ENCODE results near the gene SPSB1. TPM values are rescaled to one million over a fixed set of nuclear protein-coding genes. Genes with fewer than 3 reads are reported as not detected.

Gene SPSB1
- total RNA-seq, 3 donors from 2014 or later (not counting 1 experiment from before 2014, with no cell fraction given): 0.82 to 3.0 (median 1.5) TPM

GRCh38 chr1:9332513-9333143, 39.9 kb downstream of the SPSB1 start:
- H3K27ac Mint-ChIP-seq: peak overlapping the region in 1 of 2 donors; percentile 36
- H3K36me3 ChIP-seq (ENCODE audit: control insufficient read depth, insufficient read depth, low read length): no peaks in the 10 kb centered on the region
- H3K4me3 Mint-ChIP-seq: peak overlapping the region; percentile 38
- DNase-seq (no peak), ATAC-seq (peak in 2 of 3 donors; percentile 38 to 67)
- H3K4me1 ChIP-seq (ENCODE audit: control insufficient read depth, insufficient read depth, low read length): peaks cover 18% of the 10 kb centered on the region
- peaks cover 18 to 25% of the 10 kb centered on the region in 2 donors for H3K4me1 Mint-ChIP-seq
- TF ChIP-seq, protein P1, sequence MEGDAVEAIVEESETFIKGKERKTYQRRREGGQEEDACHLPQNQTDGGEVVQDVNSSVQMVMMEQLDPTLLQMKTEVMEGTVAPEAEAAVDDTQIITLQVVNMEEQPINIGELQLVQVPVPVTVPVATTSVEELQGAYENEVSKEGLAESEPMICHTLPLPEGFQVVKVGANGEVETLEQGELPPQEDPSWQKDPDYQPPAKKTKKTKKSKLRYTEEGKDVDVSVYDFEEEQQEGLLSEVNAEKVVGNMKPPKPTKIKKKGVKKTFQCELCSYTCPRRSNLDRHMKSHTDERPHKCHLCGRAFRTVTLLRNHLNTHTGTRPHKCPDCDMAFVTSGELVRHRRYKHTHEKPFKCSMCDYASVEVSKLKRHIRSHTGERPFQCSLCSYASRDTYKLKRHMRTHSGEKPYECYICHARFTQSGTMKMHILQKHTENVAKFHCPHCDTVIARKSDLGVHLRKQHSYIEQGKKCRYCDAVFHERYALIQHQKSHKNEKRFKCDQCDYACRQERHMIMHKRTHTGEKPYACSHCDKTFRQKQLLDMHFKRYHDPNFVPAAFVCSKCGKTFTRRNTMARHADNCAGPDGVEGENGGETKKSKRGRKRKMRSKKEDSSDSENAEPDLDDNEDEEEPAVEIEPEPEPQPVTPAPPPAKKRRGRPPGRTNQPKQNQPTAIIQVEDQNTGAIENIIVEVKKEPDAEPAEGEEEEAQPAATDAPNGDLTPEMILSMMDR (IDR thresholded peaks at IDR 0.05): no peak
- WGBS (ENCODE audit: insufficient coverage): 43% methylated on average over 12 of the region's 12 CpGs
- H3K27me3 ChIP-seq (ENCODE audit: control insufficient read depth, insufficient read depth, low read length): no peaks in the 10 kb centered on the region
- H3K27me3 Mint-ChIP-seq (ENCODE audit: low read depth in 2 of 2): peaks cover 4 to 9% of the 10 kb centered on the region in 2 donors
- H3K9me3 ChIP-seq (ENCODE audit: control insufficient read depth, insufficient read depth, low read length): no peaks in the 10 kb centered on the region
- H3K27ac ChIP-seq (ENCODE audit: low read length): no peak overlapping the region
- H3K36me3 Mint-ChIP-seq: no peaks in the 10 kb centered on the region
- intact Hi-C loops (cut with micrococcal nuclease): no loop called here
- no peaks in the 10 kb centered on the region for H3K9me3 Mint-ChIP-seq
- no peak overlapping the region for H3K4me3 ChIP-seq (ENCODE audit: low read length)

DNA sequence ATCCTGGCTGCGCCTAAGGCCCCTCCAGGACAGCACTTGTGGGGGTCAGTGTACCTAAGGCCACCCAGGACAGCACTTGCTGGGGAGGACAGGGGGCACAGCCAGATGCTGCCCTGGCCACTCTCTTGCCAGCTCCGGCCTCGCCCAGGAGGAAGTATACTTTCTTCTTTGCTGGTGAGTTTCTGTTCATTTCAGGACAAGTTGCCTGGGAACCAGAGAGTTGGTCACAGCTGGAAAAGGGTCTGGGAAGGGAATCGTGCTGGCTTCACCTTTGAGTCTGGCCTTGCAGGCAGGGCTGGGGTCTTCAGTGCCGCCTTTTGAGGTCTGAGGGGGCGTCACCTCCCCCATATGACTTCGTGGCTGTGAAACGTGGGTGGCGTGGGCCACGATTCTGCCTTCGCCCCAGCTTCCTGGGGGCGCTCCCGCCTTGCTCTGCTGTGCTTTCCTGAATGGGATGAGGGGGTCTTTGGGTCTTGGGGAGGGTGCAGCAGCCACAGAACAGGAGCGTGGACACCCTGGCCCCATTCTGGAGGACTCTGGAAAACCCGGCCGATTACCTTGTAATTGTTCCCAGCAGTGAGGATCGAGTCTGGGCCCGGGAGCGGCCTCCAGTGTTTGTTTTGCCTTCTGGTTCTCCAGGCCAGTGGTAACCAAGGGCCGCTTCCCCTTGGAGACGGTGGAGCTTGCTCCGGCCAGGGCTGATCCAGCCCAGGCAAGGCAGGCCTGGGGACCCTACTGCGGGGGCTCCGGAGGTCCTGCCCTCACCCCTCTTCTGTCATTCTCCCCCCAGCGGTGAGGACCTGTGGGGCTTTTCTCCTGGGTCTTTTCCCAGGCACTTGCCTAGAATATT, 45.9 kb downstream of the SPSB1 start:
- no peaks in the 10 kb centered on the region for H3K9me3 Mint-ChIP-seq
- ATAC-seq (no peak), DNase-seq (no peak)
- H3K9me3 ChIP-seq (ENCODE audit: control insufficient read depth, insufficient read depth, low read length): no peaks in the 10 kb centered on the region
- H3K4me3 ChIP-seq (ENCODE audit: low read length): no peak overlapping the region
- H3K27ac ChIP-seq (ENCODE audit: low read length): no peak overlapping the region
- no peak overlapping the region for H3K4me3 Mint-ChIP-seq
- H3K4me1 ChIP-seq (ENCODE audit: control insufficient read depth, insufficient read depth, low read length): peaks cover 4% of the 10 kb centered on the region
- H3K27me3 Mint-ChIP-seq (ENCODE audit: low read depth in 2 of 2): no peaks in the 10 kb centered on the region
- peaks cover 0 to 6% of the 10 kb centered on the region in 2 donors for H3K4me1 Mint-ChIP-seq
- no peaks in the 10 kb centered on the region for H3K36me3 ChIP-seq (ENCODE audit: control insufficient read depth, insufficient read depth, low read length)
- TF ChIP-seq, protein P1 (IDR thresholded peaks at IDR 0.05): no peak
- no peak overlapping the region for H3K27ac Mint-ChIP-seq
- no peaks in the 10 kb centered on the region for H3K27me3 ChIP-seq (ENCODE audit: control insufficient read depth, insufficient read depth, low read length)
- intact Hi-C loops (cut with micrococcal nuclease): no loop called here
- 80% methylated on average over 25 of the region's 25 CpGs for WGBS (ENCODE audit: insufficient coverage)
- no peaks in the 10 kb centered on the region for H3K36me3 Mint-ChIP-seq

GRCh38 chr1:9340172-9340854, 47.6 kb downstream of the SPSB1 start:
- Histone ChIP-seq H3K36me3 (ENCODE audit: control insufficient read depth, insufficient read depth, low read length) (no peaks in the 10 kb centered on the region), H3K27me3 (ENCODE audit: control insufficient read depth, insufficient read depth, low read length) (no peaks in the 10 kb centered on the region), H3K4me1 (ENCODE audit: control insufficient read depth, insufficient read depth, low read length) (no peaks in the 10 kb centered on the region), H3K4me3 (ENCODE audit: low read length) (no peak overlapping the region), H3K27ac (ENCODE audit: low read length) (no peak overlapping the region), H3K9me3 (ENCODE audit: control insufficient read depth, insufficient read depth, low read length) (no peaks in the 10 kb centered on the region)
- Mint-ChIP-seq H3K9me3 (no peaks in the 10 kb centered on the region), H3K27ac (no peak overlapping the region), H3K27me3 (ENCODE audit: low read depth in 2 of 2) (no peaks in the 10 kb centered on the region), H3K4me3 (no peak overlapping the region), H3K36me3 (no peaks in the 10 kb centered on the region), H3K4me1 (no peaks in the 10 kb centered on the region)
- WGBS (ENCODE audit: insufficient coverage): 79% methylated on average over 24 of the region's 24 CpGs
- ATAC-seq (no peak), DNase-seq (no peak)
- intact Hi-C loops (cut with micrococcal nuclease): no loop called here
- TF ChIP-seq, protein P1 (IDR thresholded peaks at IDR 0.05): no peak

All from natural killer cell (primary cell).